NCI-H146 (cell line): ENCODE results near the gene MED13L.
A peak's percentile ranks its signal among the peaks of the same experiment; 100 is the strongest.
"Not testable (repeated sequence)": the region's sequence is repeated elsewhere in the genome, so short reads cannot be mapped to it uniquely, and the experiment has no call there.

Source experiments
- DNase-seq: peaks from one replicate; lab custom pipeline; 2025; lab: John Stamatoyannopoulos, UW

Gene MED13L

GRCh38 chr12:116246490-116247179, 30.9 kb downstream of the MED13L start:
- no peak for DNase-seq

- no peak for DNase-seq
Observed at GRCh38 chr12:116245189-116245588, 32.3 kb downstream of the MED13L start.

- no peak for DNase-seq
Observed at GRCh38 chr12:116244474-116245090, 32.9 kb downstream of the MED13L start.

GRCh38 chr12:116244001-116244400, 33.5 kb downstream of the MED13L start:
- no peak for DNase-seq

- no peak for DNase-seq
Observed at GRCh38 chr12:116242740-116243139, 34.8 kb downstream of the MED13L start.

- no peak for DNase-seq
Observed at GRCh38 chr12:116241157-116241759, 36.2 kb downstream of the MED13L start.

GRCh38 chr12:116238570-116239119, 38.8 kb downstream of the MED13L start:
- not testable (repeated sequence) for DNase-seq

GRCh38 chr12:116238149-116238548, 39.3 kb downstream of the MED13L start:
- no peak for DNase-seq

- no peak for DNase-seq
Observed at GRCh38 chr12:116236976-116237375, 40.5 kb downstream of the MED13L start.

- DNase-seq, result peak; percentile 58
Observed at GRCh38 chr12:116236148-116236731, 41.3 kb downstream of the MED13L start.

GRCh38 chr12:116234148-116234547, 43.3 kb downstream of the MED13L start:
- not testable (repeated sequence) for DNase-seq

GRCh38 chr12:116233669-116234068, 43.8 kb downstream of the MED13L start:
- DNase-seq, result no peak

GRCh38 chr12:116227811-116228210, 49.7 kb downstream of the MED13L start:
- no peak for DNase-seq

- no peak for DNase-seq
Observed at GRCh38 chr12:116226026-116226425, 51.5 kb downstream of the MED13L start.

GRCh38 chr12:116222358-116222757, 55.1 kb downstream of the MED13L start:
- DNase-seq, result no peak

- DNase-seq, result no peak
Observed at GRCh38 chr12:116220756-116221155, 56.7 kb downstream of the MED13L start.

- no peak for DNase-seq
Observed at GRCh38 chr12:116217045-116217735, 60.3 kb downstream of the MED13L start.

GRCh38 chr12:116216022-116216756, 61.3 kb downstream of the MED13L start:
- DNase-seq, result no peak

- no peak for DNase-seq
Observed at GRCh38 chr12:116215023-116215422, 62.5 kb downstream of the MED13L start.

- no peak for DNase-seq
Observed at GRCh38 chr12:116213885-116214527, 63.5 kb downstream of the MED13L start.

- DNase-seq, result no peak
Observed at GRCh38 chr12:116213014-116213413, 64.5 kb downstream of the MED13L start.
